ENCODE data around the gene SLC25A10.
"Not testable (repeated sequence)": the region's sequence is repeated elsewhere in the genome, so short reads cannot be mapped to it uniquely, and the experiment has no call there.

SLC25A10 gene

GRCh38 chr17:81734405-81735263 is 22.6 kb downstream of the SLC25A10 start:
- Mint-ChIP-seq H3K27me3 (peaks cover 32% of the 10 kb centered on the region), H3K9me3 (no peaks in the 10 kb centered on the region), H3K27ac (no peak overlapping the region), H3K4me3 (no peak overlapping the region), H3K4me1 (ENCODE audit: low read depth) (peaks cover 42% of the 10 kb centered on the region), H3K36me3 (ENCODE audit: low read depth) (no peaks in the 10 kb centered on the region)
- intact Hi-C loops (cut with micrococcal nuclease), result no loop called here

DNA sequence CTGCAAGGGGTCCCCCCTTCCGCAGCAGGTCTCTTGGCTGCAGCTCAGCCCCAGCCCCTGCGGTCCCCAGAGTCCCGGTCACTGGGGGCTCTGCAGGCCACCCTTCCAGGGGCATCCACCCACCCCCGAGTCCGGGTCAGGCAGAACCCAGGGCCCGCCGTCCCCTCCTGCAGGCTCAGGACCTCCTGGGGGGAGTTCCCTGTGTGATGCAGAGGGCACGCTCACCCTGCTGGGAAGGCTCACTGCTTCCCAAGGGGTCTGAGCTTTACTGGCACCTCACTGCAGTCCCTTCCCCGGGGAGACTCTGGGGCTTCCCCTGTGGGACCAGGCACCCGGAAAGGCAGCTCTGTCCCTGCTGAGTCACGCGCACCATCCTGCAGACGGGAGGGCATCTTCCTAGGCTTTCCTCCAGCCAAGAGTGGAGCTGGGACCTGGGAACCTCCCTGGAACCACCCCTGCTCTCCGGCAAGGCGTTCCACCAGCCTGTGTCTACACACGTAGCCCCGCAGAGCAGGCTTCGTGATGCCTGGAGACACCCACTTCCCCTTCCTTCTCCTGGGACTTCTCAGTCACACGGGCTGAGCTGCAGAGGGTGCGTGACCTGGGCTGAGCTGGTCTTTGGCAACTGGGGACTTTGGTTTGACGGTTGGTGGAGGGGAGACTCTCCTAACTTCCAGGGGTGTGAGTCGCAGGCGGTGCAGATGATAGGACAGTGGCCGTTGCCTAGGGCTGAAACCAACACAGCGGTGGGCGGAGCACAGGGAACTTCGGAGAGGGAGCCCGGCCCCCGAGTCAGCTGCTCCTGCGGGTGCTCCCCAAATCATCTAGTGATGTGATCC is 23.4 kb downstream of the SLC25A10 start:
- H3K27me3 Mint-ChIP-seq, result peaks cover 37% of the 10 kb centered on the region
- H3K4me3 Mint-ChIP-seq, result peak overlapping the region; percentile 74

GRCh38 chr17:81737947-81738800 is 26.1 kb downstream of the SLC25A10 start:
- H3K4me1 Mint-ChIP-seq (ENCODE audit: low read depth), result peaks cover 45% of the 10 kb centered on the region
- H3K4me3 Mint-ChIP-seq, result no peak overlapping the region
- no peaks in the 10 kb centered on the region for H3K36me3 Mint-ChIP-seq (ENCODE audit: low read depth)
- no peaks in the 10 kb centered on the region for H3K9me3 Mint-ChIP-seq
- intact Hi-C loops (cut with micrococcal nuclease), result no loop called here
- H3K27me3 Mint-ChIP-seq, result peaks cover 37% of the 10 kb centered on the region
- no peak overlapping the region for H3K27ac Mint-ChIP-seq

More for the DNA sequence above, 23.4 kb downstream of the SLC25A10 start:
- intact Hi-C loops (cut with micrococcal nuclease), result no loop called here
- Mint-ChIP-seq H3K27ac (peak overlapping the region; percentile 89), H3K9me3 (no peaks in the 10 kb centered on the region), H3K36me3 (ENCODE audit: low read depth) (no peaks in the 10 kb centered on the region), H3K4me1 (ENCODE audit: low read depth) (peaks cover 42% of the 10 kb centered on the region)

DNA sequence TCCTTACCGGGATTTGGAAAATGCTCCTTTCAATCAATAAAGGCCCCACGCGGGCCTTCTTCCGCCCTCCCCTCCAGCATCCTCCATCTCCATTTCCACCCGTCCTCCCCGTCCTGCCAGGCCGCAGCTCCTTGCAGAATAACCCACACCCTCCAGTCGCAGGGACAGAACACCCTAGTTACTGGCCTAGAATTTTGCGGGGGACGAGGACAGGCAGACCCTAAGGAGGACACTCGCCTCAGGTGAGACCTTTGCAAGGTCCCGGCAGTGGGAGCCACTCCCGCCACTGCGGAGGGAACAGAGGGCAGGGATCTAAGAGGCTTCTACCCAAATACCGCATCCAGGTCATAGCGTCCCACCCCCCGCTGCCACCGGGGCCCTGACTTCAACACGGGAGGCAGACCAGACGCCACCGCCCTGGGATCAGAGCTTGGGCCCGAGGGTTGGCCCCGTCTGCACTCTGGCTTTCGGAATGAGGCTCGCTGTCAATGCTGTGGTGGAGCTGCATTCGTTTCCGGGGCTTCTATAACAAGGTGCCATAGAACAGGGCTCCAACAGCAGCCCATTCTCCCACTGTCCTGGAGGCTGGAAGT is 26.8 kb downstream of the SLC25A10 start:
- peaks cover 39% of the 10 kb centered on the region for H3K4me1 Mint-ChIP-seq (ENCODE audit: low read depth)
- H3K27ac Mint-ChIP-seq, result no peak overlapping the region
- no peaks in the 10 kb centered on the region for H3K36me3 Mint-ChIP-seq (ENCODE audit: low read depth)
- no peaks in the 10 kb centered on the region for H3K9me3 Mint-ChIP-seq
- H3K27me3 Mint-ChIP-seq, result peaks cover 29% of the 10 kb centered on the region
- intact Hi-C loops (cut with micrococcal nuclease), result no loop called here
- H3K4me3 Mint-ChIP-seq, result no peak overlapping the region

GRCh38 chr17:81739593-81739992 is 27.5 kb downstream of the SLC25A10 start:
- Mint-ChIP-seq H3K4me1 (ENCODE audit: low read depth) (peaks cover 34% of the 10 kb centered on the region), H3K27me3 (peaks cover 28% of the 10 kb centered on the region)
- H3K9me3 Mint-ChIP-seq; H3K27ac Mint-ChIP-seq; H3K4me3 Mint-ChIP-seq; H3K36me3 Mint-ChIP-seq (ENCODE audit: low read depth); intact Hi-C loops (cut with micrococcal nuclease): not testable (repeated sequence)

DNA sequence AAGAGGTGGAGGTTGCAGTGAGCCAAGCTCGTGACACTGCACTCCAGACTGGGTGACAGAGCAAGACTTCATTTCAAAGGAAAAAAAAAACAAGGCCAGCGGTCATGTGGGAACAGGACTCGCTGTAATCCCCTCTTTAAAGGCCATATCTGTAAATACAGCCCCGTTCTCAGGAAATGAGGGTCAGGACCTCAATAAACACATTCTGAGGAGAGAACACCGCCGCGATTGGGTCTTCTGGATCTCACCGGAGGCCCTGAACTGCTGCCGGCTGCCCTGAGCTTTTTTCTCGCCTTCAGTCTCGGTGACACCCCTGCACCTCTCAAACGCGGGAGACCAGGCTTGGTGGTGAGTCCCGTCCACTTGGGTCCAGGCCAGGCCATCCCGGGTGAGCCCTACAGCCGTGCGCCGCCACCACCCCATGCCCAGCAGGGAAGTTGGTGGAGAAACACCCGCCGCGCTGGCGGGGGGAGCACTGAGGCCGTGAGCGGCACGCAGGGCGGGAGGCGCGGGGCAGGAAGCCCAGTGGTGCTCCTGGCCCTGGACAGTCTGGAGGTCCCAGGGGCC is 28.4 kb downstream of the SLC25A10 start:
- no peaks in the 10 kb centered on the region for H3K9me3 Mint-ChIP-seq
- H3K27ac Mint-ChIP-seq, result no peak overlapping the region

GRCh38 chr17:81741049-81741593 is 29.0 kb downstream of the SLC25A10 start:
- Mint-ChIP-seq H3K4me3 (no peak overlapping the region), H3K9me3 (no peaks in the 10 kb centered on the region), H3K36me3 (ENCODE audit: low read depth) (no peaks in the 10 kb centered on the region), H3K27ac (peak overlapping the region; percentile 55), H3K27me3 (peaks cover 28% of the 10 kb centered on the region), H3K4me1 (ENCODE audit: low read depth) (peaks cover 19% of the 10 kb centered on the region)
- intact Hi-C loops (cut with micrococcal nuclease), result no loop called here

More for the DNA sequence above, 28.4 kb downstream of the SLC25A10 start:
- intact Hi-C loops (cut with micrococcal nuclease), result no loop called here
- Mint-ChIP-seq H3K36me3 (ENCODE audit: low read depth) (no peaks in the 10 kb centered on the region), H3K4me3 (no peak overlapping the region), H3K4me1 (ENCODE audit: low read depth) (peaks cover 25% of the 10 kb centered on the region), H3K27me3 (peaks cover 28% of the 10 kb centered on the region)

DNA sequence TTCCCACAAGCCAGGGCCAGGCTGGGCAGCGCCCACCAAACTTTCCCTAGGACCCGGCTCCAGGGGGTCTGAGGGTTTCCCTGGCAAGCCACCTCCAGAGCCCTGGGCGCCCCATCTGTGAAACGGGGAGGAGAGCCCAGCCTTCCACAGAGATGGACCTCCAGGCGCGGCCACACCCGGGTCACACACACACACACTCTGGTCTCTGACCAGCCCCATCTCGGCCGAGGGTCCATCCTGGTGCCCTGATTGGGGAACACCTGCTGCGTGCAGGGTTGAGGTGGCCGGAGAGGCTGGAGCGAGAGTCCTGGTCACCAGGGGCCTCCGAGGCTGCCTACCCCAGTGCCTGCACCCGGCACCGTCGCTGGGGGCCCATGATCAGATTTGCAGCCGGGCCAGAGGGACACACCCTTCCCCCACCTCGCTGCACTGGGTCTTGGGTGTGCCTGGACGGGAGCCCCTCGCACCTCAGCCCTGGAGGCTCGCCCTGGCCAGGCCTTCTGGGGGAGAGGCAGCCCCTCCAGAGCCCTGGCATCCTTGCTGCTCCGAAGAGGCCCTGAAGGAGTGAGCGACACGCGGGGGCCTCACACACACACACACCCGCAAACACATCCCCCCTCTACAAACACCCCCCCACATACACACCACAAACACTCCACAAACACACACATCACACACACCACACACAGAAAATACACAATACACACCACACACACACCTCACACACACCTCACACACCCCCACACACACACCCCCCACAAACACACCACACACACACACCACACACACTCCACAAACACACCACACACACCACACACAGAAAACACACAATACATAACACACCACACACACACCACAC is 29.7 kb downstream of the SLC25A10 start:
- no peaks in the 10 kb centered on the region for H3K36me3 Mint-ChIP-seq (ENCODE audit: low read depth)
- peaks cover 28% of the 10 kb centered on the region for H3K27me3 Mint-ChIP-seq
- no peak overlapping the region for H3K4me3 Mint-ChIP-seq
- H3K27ac Mint-ChIP-seq, result peak overlapping the region; percentile 55
- intact Hi-C loops (cut with micrococcal nuclease), result no loop called here
- H3K4me1 Mint-ChIP-seq (ENCODE audit: low read depth), result peaks cover 17% of the 10 kb centered on the region
- H3K9me3 Mint-ChIP-seq, result no peaks in the 10 kb centered on the region

All from dendritic cell treated with granulocyte-macrophage colony-stimulating factor and Interleukin-4, amounts not matched to agents 40 ng/mL and 50 ng/mL, for 4 days (primary cell).